Amniotic epithelial cell (primary cell): ENCODE data around the gene SSH2.
A peak's percentile ranks its signal among the peaks of the same experiment; 100 is the strongest.
"Not testable (repeated sequence)": the region's sequence is repeated elsewhere in the genome, so short reads cannot be mapped to it uniquely, and the experiment has no call there.

Source experiments
- DNase-seq: peaks from one replicate; pipeline ENCODE4 v3.0.0-alpha.2; 2010; ENCODE audit warnings: low read depth

Gene SSH2

GRCh38 chr17:29664743-29665480, 265.1 kb downstream of the SSH2 start:
- DNase-seq = peak; percentile 84

GRCh38 chr17:29663155-29663554, 266.9 kb downstream of the SSH2 start:
- peak; percentile 56 for DNase-seq

GRCh38 chr17:29661213-29661612, 268.8 kb downstream of the SSH2 start:
- no peak for DNase-seq

- no peak for DNase-seq
Observed at GRCh38 chr17:29659155-29659554, 270.9 kb downstream of the SSH2 start.

- no peak for DNase-seq
Observed at GRCh38 chr17:29655323-29655722, 274.7 kb downstream of the SSH2 start.

- peak; percentile 84 for DNase-seq
Observed at GRCh38 chr17:29653995-29654714, 275.9 kb downstream of the SSH2 start.

GRCh38 chr17:29652976-29653375, 277.1 kb downstream of the SSH2 start:
- DNase-seq = no peak

GRCh38 chr17:29651913-29652312, 278.1 kb downstream of the SSH2 start:
- not testable (repeated sequence) for DNase-seq

GRCh38 chr17:29650396-29650795, 279.6 kb downstream of the SSH2 start:
- peak; percentile 58 for DNase-seq

- DNase-seq = no peak
Observed at GRCh38 chr17:29649359-29649758, 280.7 kb downstream of the SSH2 start.

- no peak for DNase-seq
Observed at GRCh38 chr17:29648005-29648404, 282.0 kb downstream of the SSH2 start.

- peak; percentile 98 for DNase-seq
Observed at GRCh38 chr17:29645515-29646051, 284.4 kb downstream of the SSH2 start.

- no peak for DNase-seq
Observed at GRCh38 chr17:29643817-29644160, 286.2 kb downstream of the SSH2 start.

- DNase-seq = no peak
Observed at GRCh38 chr17:29642171-29642611, 287.8 kb downstream of the SSH2 start.

- DNase-seq = no peak
Observed at GRCh38 chr17:29640981-29641642, 288.9 kb downstream of the SSH2 start.

- peak; percentile 54 for DNase-seq
Observed at GRCh38 chr17:29640413-29640812, 289.6 kb downstream of the SSH2 start.

- DNase-seq = no peak
Observed at GRCh38 chr17:29633886-29634285, 296.1 kb downstream of the SSH2 start.

- no peak for DNase-seq
Observed at GRCh38 chr17:29630630-29631193, 299.3 kb downstream of the SSH2 start.

- DNase-seq = no peak
Observed at GRCh38 chr17:29629839-29630238, 300.2 kb downstream of the SSH2 start.

GRCh38 chr17:29628644-29629043, 301.4 kb downstream of the SSH2 start:
- DNase-seq = no peak

GRCh38 chr17:29627951-29628350, 302.1 kb downstream of the SSH2 start:
- no peak for DNase-seq

GRCh38 chr17:29625037-29625750, 304.8 kb downstream of the SSH2 start:
- peak; percentile 44 for DNase-seq
